NCI-H128 (cell line): ENCODE data around the gene AQP5.

Experiments used
- DNase-seq: peaks from one replicate; lab custom pipeline; 2025; ENCODE audit not compliant: unreplicated experiment; lab: John Stamatoyannopoulos, UW

The AQP5 gene

GRCh38 chr12:49961111-49961922 lies at the start of gene AQP5:
AQP5 (plus strand) TSS chr12:49961872; CDS start chr12:49962018, 146 bp downstream.
- no peak for DNase-seq

GRCh38 chr12:49912345-49913255 lies 49.1 kb upstream of the AQP5 start:
- no peak for DNase-seq

- DNase-seq, result no peak
Observed at GRCh38 chr12:49916129-49916919, 45.3 kb upstream of the AQP5 start.

GRCh38 chr12:49917166-49917787 lies 44.4 kb upstream of the AQP5 start:
- DNase-seq, result no peak

- DNase-seq, result no peak
Observed at GRCh38 chr12:49917788-49918173, 43.9 kb upstream of the AQP5 start.

- no peak for DNase-seq
Observed at GRCh38 chr12:49920241-49920914, 41.3 kb upstream of the AQP5 start.

GRCh38 chr12:49920915-49921286 lies 40.8 kb upstream of the AQP5 start:
- DNase-seq, result no peak

GRCh38 chr12:49921299-49921698 lies 40.4 kb upstream of the AQP5 start:
- DNase-seq, result no peak

GRCh38 chr12:49921936-49922335 lies 39.7 kb upstream of the AQP5 start:
- DNase-seq, result no peak

GRCh38 chr12:49922349-49923034 lies 39.2 kb upstream of the AQP5 start:
- DNase-seq, result no peak

- no peak for DNase-seq
Observed at GRCh38 chr12:49923035-49923644, 38.5 kb upstream of the AQP5 start.

GRCh38 chr12:49923880-49924556 lies 37.7 kb upstream of the AQP5 start:
- no peak for DNase-seq

GRCh38 chr12:49924628-49925246 lies 36.9 kb upstream of the AQP5 start:
- no peak for DNase-seq

GRCh38 chr12:49925433-49926204 lies 36.1 kb upstream of the AQP5 start:
- no peak for DNase-seq

GRCh38 chr12:49928471-49928870 lies 33.2 kb upstream of the AQP5 start:
- no peak for DNase-seq

- no peak for DNase-seq
Observed at GRCh38 chr12:49929581-49929980, 32.1 kb upstream of the AQP5 start.

- no peak for DNase-seq
Observed at GRCh38 chr12:49930515-49931288, 31.0 kb upstream of the AQP5 start.
